CD4-positive, alpha-beta memory T cell (primary cell): ENCODE results near the gene AGFG2. TPM values are rescaled to one million over a fixed set of nuclear protein-coding genes. Genes with fewer than 3 reads are reported as not detected.

Experiments used
- CTCF ChIA-PET: fragments of 350-600 bp; sonication (Branson Sonifier 250); formaldehyde crosslinking; loops from one replicate; lab custom pipeline; 2021; ENCODE audit warnings: inconsistent platforms; ENCODE audit not compliant: partially characterized antibody; lab: Charles Lee
- POLR2A ChIA-PET: fragments of 350-600 bp; sonication (Branson Sonifier 250); formaldehyde crosslinking; loops from one replicate; lab custom pipeline; 2021; ENCODE audit not compliant: partially characterized antibody; lab: Charles Lee
- DNase-seq, 5 donors: peaks; one replicate each; pipeline versions ENCODE4 v3.0.0 to v3.0.0-alpha.2; 2020 to 2022; ENCODE audit warnings: mixed read lengths in 1 of 5
- H3K27ac ChIP-seq: one replicate; pipeline ENCODE4 v1.7.0; 2013; ENCODE audit warnings: low read depth, low read length
- H3K27me3 ChIP-seq: 2 replicates; pipeline ENCODE4 v1.7.0; 2013; ENCODE audit warnings: mild to moderate bottlenecking, low read length, moderate library complexity; ENCODE audit not compliant: insufficient read depth
- H3K36me3 ChIP-seq: 2 replicates; pipeline ENCODE4 v1.7.0; 2013; ENCODE audit warnings: mild to moderate bottlenecking, low read length, moderate library complexity; ENCODE audit not compliant: insufficient read depth
- H3K4me1 ChIP-seq: 2 replicates; pipeline ENCODE4 v1.7.0; 2013; ENCODE audit warnings: mild to moderate bottlenecking, low read length, moderate library complexity; ENCODE audit not compliant: insufficient read depth
- H3K4me3 ChIP-seq, 2 donors: one replicate each; pipeline ENCODE4 v1.7.0; 2013; ENCODE audit warnings: low read length in 2 of 2, mild to moderate bottlenecking in 1 of 2
- H3K9me3 ChIP-seq, 2 donors: one replicate each; pipeline ENCODE4 v1.7.0; 2013; ENCODE audit warnings: low read length in 2 of 2, control low read depth in 1 of 2; ENCODE audit not compliant: control insufficient read depth in 1 of 2
- H3K27ac Mint-ChIP-seq, 7 donors: one replicate each; pipeline ENCODE4 v1.8.0; 2020 to 2021; ENCODE audit warnings: mixed read lengths in 7 of 7, mild to moderate bottlenecking in 6 of 7, inconsistent platforms in 3 of 7, moderate library complexity in 3 of 7
- H3K27me3 Mint-ChIP-seq, 2 donors: one replicate each; pipeline ENCODE4 v1.8.0; 2020 to 2021; ENCODE audit warnings: mixed read lengths in 2 of 2
- H3K36me3 Mint-ChIP-seq, 2 donors: one replicate each; pipeline ENCODE4 v1.8.0; 2020 to 2021; ENCODE audit warnings: mixed read lengths in 2 of 2, inconsistent platforms in 1 of 2, mild to moderate bottlenecking in 1 of 2
- H3K4me1 Mint-ChIP-seq, 4 donors: one replicate each; pipeline ENCODE4 v1.8.0; 2020 to 2021; ENCODE audit warnings: mixed read lengths in 4 of 4, mild to moderate bottlenecking in 1 of 4
- H3K4me3 Mint-ChIP-seq, 8 donors: one replicate each; pipeline ENCODE4 v1.8.0; 2020 to 2021; ENCODE audit warnings: mixed read lengths in 8 of 8, mild to moderate bottlenecking in 7 of 8, moderate library complexity in 6 of 8, inconsistent platforms in 3 of 8
- H3K9me3 Mint-ChIP-seq, 8 donors: one replicate each; pipeline ENCODE4 v1.8.0; 2020 to 2021; ENCODE audit warnings: mixed read lengths in 8 of 8, mild to moderate bottlenecking in 5 of 8, inconsistent platforms in 3 of 8, moderate library complexity in 1 of 8
- intact Hi-C: fragments of 100-400 bp; cut with micrococcal nuclease; formaldehyde crosslinking; loops from one replicate; pipeline ENCODE4 v1.15.1; 2023
- polyA plus RNA-seq, 2 donors: library from polyadenylated mRNA; unstranded; fragments of 300-500 nt; fragmentation: Illumina TruSeq; gene quantifications; one replicate each; pipeline ENCODE4 v1.2.3, GENCODE V29; 2021
- total RNA-seq, 2 experiments: library from RNA; stranded (reverse); gene quantifications; one replicate each; pipeline ENCODE4 v1.2.3, GENCODE V29; 2021

Gene AGFG2
- 10 to 100 TPM; 56.6 to 58.3 TPM for total RNA-seq
- polyA plus RNA-seq: 10 to 100 TPM; 19.7 to 35.6 TPM

GRCh38 chr7:100538654-100539435 is at the start of gene AGFG2:
Gene AGFG2, plus strand, starts transcription at chr7:100539203. Its CDS starts 144 bp downstream, at chr7:100539347.
- no peaks in the 10 kb centered on the region for H3K9me3 Mint-ChIP-seq
- peak; percentile 100 for DNase-seq
- H3K4me3 ChIP-seq: peak within 1 kb of the TSS; percentile 33 to 79
- H3K27me3 Mint-ChIP-seq: no peaks in the 10 kb centered on the region
- peak within 1 kb of the TSS; percentile 84 to 95 (median 91) for H3K27ac Mint-ChIP-seq
- peak within 1 kb of the TSS; percentile 88 to 99 (median 97) for H3K4me3 Mint-ChIP-seq
- intact Hi-C loops: loop anchor here (1.0 kb wide), 7 partner anchors 8 to 110 kb away; partner anchors contain the start of genes FBXO24, LRCH4, MEPCE and NYAP1
- H3K36me3 Mint-ChIP-seq: peaks cover 0 to 4% of the 10 kb centered on the region in 2 donors
- peak within 1 kb of the TSS; percentile 49 for H3K27ac ChIP-seq
- ChIA-PET CTCF (interaction anchor here (0.8 to 13.6 kb wide), 8 partner anchors 10 to 59 kb away, joined by 3 to 254 read pairs (median 4); no protein-coding TSS in a partner anchor), POLR2A (interaction anchor here (0.5 to 5.1 kb wide), 26 partner anchors 10 to 336 kb away, joined by 3 to 56 read pairs (median 4); partner anchors contain the start of genes FBXO24, LRCH4, MEPCE and MOSPD3)
- no peaks in the 10 kb centered on the region for H3K36me3 ChIP-seq
- H3K4me1 ChIP-seq: peaks cover 42% of the 10 kb centered on the region
- H3K9me3 ChIP-seq: no peaks in the 10 kb centered on the region
- H3K4me1 Mint-ChIP-seq: peaks cover 33 to 49% (median 41%) of the 10 kb centered on the region in 4 donors
- no peaks in the 10 kb centered on the region for H3K27me3 ChIP-seq

- no peaks in the 10 kb centered on the region for H3K36me3 Mint-ChIP-seq
- no peak overlapping the region for H3K4me3 Mint-ChIP-seq
- Histone ChIP-seq H3K4me1 (peaks cover 12% of the 10 kb centered on the region), H3K36me3 (no peaks in the 10 kb centered on the region), H3K27ac (no peak overlapping the region), H3K4me3 (no peak overlapping the region), H3K27me3 (no peaks in the 10 kb centered on the region), H3K9me3 (no peaks in the 10 kb centered on the region)
- ChIA-PET CTCF (interaction anchor here (1.0 kb wide), 2 partner anchors 11 to 69 kb away, joined by 3 read pairs; partner anchors contain the start of gene TSC22D4), POLR2A (interaction anchor here (1.1 kb wide), 1 partner anchor 96 kb away, joined by 4 read pairs; the partner anchor contains the start of genes FBXO24 and LRCH4)
- DNase-seq: peak; percentile 45 to 67 (median 59)
- H3K9me3 Mint-ChIP-seq: no peaks in the 10 kb centered on the region
- peak overlapping the region in 4 of 7 donors; percentile 31 to 73 (median 40) for H3K27ac Mint-ChIP-seq
- peaks cover 5 to 30% (median 16%) of the 10 kb centered on the region in 4 donors for H3K4me1 Mint-ChIP-seq
- intact Hi-C loops: no loop called here
- no peaks in the 10 kb centered on the region for H3K27me3 Mint-ChIP-seq
Measured at GRCh38 chr7:100489824-100490223, 49.2 kb upstream of the AGFG2 start.

GRCh38 chr7:100490483-100491191 is 48.4 kb upstream of the AGFG2 start:
- Histone ChIP-seq H3K27ac (no peak overlapping the region), H3K4me3 (no peak overlapping the region), H3K36me3 (no peaks in the 10 kb centered on the region), H3K4me1 (peaks cover 10% of the 10 kb centered on the region), H3K27me3 (no peaks in the 10 kb centered on the region), H3K9me3 (no peaks in the 10 kb centered on the region)
- peak overlapping the region in 3 of 7 donors; percentile 22 to 73 (median 40) for H3K27ac Mint-ChIP-seq
- no peak for DNase-seq
- intact Hi-C loops: no loop called here
- no peaks in the 10 kb centered on the region for H3K9me3 Mint-ChIP-seq
- CTCF ChIA-PET: interaction anchor here (1.0 kb wide), 2 partner anchors 12 to 68 kb away, joined by 3 read pairs; partner anchors contain the start of gene TSC22D4
- H3K36me3 Mint-ChIP-seq: no peaks in the 10 kb centered on the region
- H3K4me1 Mint-ChIP-seq: peaks cover 5 to 29% (median 15%) of the 10 kb centered on the region in 4 donors
- no peak overlapping the region for H3K4me3 Mint-ChIP-seq
- POLR2A ChIA-PET: interaction anchor here (1.1 kb wide), 1 partner anchor 95 kb away, joined by 4 read pairs; the partner anchor contains the start of genes FBXO24 and LRCH4
- H3K27me3 Mint-ChIP-seq: no peaks in the 10 kb centered on the region

GRCh38 chr7:100491192-100491578 is 47.8 kb upstream of the AGFG2 start:
- no peaks in the 10 kb centered on the region for H3K36me3 Mint-ChIP-seq
- CTCF ChIA-PET: no interaction called here
- peak overlapping the region in 1 of 8 donors; percentile 9 for H3K4me3 Mint-ChIP-seq
- H3K4me3 ChIP-seq: no peak overlapping the region
- H3K27ac Mint-ChIP-seq: peak overlapping the region in 1 of 7 donors; percentile 63
- no peaks in the 10 kb centered on the region for H3K36me3 ChIP-seq
- peaks cover 0 to 2% of the 10 kb centered on the region in 2 donors for H3K27me3 Mint-ChIP-seq
- DNase-seq: no peak
- H3K9me3 ChIP-seq: no peaks in the 10 kb centered on the region
- intact Hi-C loops: no loop called here
- H3K9me3 Mint-ChIP-seq: no peaks in the 10 kb centered on the region
- POLR2A ChIA-PET: no interaction called here
- no peaks in the 10 kb centered on the region for H3K27me3 ChIP-seq
- H3K27ac ChIP-seq: no peak overlapping the region
- peaks cover 3 to 29% (median 15%) of the 10 kb centered on the region in 4 donors for H3K4me1 Mint-ChIP-seq
- H3K4me1 ChIP-seq: peaks cover 10% of the 10 kb centered on the region

- Histone ChIP-seq H3K4me1 (peaks cover 10% of the 10 kb centered on the region), H3K4me3 (no peak overlapping the region), H3K27ac (no peak overlapping the region), H3K36me3 (no peaks in the 10 kb centered on the region), H3K27me3 (no peaks in the 10 kb centered on the region), H3K9me3 (no peaks in the 10 kb centered on the region)
- ChIA-PET POLR2A (interaction anchor here (0.9 to 2.8 kb wide), 11 partner anchors 10 to 94 kb away, joined by 3 to 12 read pairs (median 6); partner anchors contain the start of genes FBXO24, NYAP1 and TSC22D4), CTCF (interaction anchor here (1.0 to 3.2 kb wide), 12 partner anchors 10 to 69 kb away, joined by 3 to 25 read pairs (median 5); partner anchors contain the start of gene AGFG2)
- peaks cover 3 to 29% (median 15%) of the 10 kb centered on the region in 4 donors for H3K4me1 Mint-ChIP-seq
- no peak for DNase-seq
- H3K36me3 Mint-ChIP-seq: no peaks in the 10 kb centered on the region
- H3K27ac Mint-ChIP-seq: peak overlapping the region in 4 of 7 donors; percentile 14 to 86 (median 52)
- H3K4me3 Mint-ChIP-seq: peak overlapping the region; percentile 71 to 84 (median 74)
- intact Hi-C loops: loop anchor here (1.0 to 2.0 kb wide), 2 partner anchors 10 to 66 kb away; partner anchors contain the start of gene NYAP1
- H3K27me3 Mint-ChIP-seq: peaks cover 0 to 2% of the 10 kb centered on the region in 2 donors
- no peaks in the 10 kb centered on the region for H3K9me3 Mint-ChIP-seq
Measured at GRCh38 chr7:100492738-100493475, 46.1 kb upstream of the AGFG2 start.
